ENCODE measurements around the gene AP3D1. TPM values are rescaled to one million over a fixed set of nuclear protein-coding genes. Genes with fewer than 3 reads are reported as not detected.
"Not testable (repeated sequence)": the region's sequence is repeated elsewhere in the genome, so short reads cannot be mapped to it uniquely, and the experiment has no call there.

Gene AP3D1
- total RNA-seq, 1 donor from 2014 or later: 109 TPM

DNA sequence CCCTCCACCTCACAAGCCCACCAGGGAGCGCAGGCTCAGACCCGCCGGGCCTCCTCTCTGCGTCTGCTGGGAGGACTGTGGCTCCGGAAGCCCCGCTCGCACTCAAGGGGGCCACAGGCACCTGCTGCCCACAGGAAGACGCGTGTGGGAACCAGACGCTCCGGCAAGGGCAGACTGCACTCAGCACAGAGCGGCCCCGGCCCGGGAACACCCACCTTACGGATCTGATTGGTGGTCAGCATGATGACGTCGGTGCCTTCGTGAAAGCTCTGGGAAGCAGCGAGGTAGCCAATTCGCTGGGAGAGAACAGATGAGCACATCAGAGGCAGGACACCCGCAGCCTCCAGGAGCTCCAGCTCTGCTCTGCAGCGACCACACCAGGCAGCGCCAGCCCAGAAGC lies 14.6 kb downstream of the AP3D1 start:
- H3K4me3 ChIP-seq: no peak overlapping the region
- H3K27me3 ChIP-seq: no peaks in the 10 kb centered on the region
- peaks cover 66% of the 10 kb centered on the region for H3K36me3 ChIP-seq
- TF ChIP-seq, protein P1, sequence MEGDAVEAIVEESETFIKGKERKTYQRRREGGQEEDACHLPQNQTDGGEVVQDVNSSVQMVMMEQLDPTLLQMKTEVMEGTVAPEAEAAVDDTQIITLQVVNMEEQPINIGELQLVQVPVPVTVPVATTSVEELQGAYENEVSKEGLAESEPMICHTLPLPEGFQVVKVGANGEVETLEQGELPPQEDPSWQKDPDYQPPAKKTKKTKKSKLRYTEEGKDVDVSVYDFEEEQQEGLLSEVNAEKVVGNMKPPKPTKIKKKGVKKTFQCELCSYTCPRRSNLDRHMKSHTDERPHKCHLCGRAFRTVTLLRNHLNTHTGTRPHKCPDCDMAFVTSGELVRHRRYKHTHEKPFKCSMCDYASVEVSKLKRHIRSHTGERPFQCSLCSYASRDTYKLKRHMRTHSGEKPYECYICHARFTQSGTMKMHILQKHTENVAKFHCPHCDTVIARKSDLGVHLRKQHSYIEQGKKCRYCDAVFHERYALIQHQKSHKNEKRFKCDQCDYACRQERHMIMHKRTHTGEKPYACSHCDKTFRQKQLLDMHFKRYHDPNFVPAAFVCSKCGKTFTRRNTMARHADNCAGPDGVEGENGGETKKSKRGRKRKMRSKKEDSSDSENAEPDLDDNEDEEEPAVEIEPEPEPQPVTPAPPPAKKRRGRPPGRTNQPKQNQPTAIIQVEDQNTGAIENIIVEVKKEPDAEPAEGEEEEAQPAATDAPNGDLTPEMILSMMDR (IDR thresholded peaks at IDR 0.05): no peak
- no peaks in the 10 kb centered on the region for H3K4me1 ChIP-seq
- DNase-seq (no peak), ATAC-seq (no peak)
- H3K27ac ChIP-seq: no peak overlapping the region
- H3K9me3 ChIP-seq: no peaks in the 10 kb centered on the region
- intact Hi-C loops (cut with DNase I): no loop called here

- intact Hi-C loops (cut with DNase I): no loop called here
- no peak overlapping the region for H3K27ac ChIP-seq
- peaks cover 71% of the 10 kb centered on the region for H3K36me3 ChIP-seq
Measured at GRCh38 chr19:2135474-2136402, 15.6 kb downstream of the AP3D1 start.

GRCh38 chr19:2132731-2133490 lies 18.5 kb downstream of the AP3D1 start:
- ATAC-seq: no peak
- no peaks in the 10 kb centered on the region for H3K9me3 ChIP-seq

More at GRCh38 chr19:2135474-2136402, 15.6 kb downstream of the AP3D1 start:
- TF ChIP-seq, protein P1 (IDR thresholded peaks at IDR 0.05): no peak
- ATAC-seq (peak; percentile 18), DNase-seq (no peak)
- H3K27me3 ChIP-seq: no peaks in the 10 kb centered on the region
- no peaks in the 10 kb centered on the region for H3K4me1 ChIP-seq
- H3K4me3 ChIP-seq: no peak overlapping the region
- H3K9me3 ChIP-seq: no peaks in the 10 kb centered on the region

DNA sequence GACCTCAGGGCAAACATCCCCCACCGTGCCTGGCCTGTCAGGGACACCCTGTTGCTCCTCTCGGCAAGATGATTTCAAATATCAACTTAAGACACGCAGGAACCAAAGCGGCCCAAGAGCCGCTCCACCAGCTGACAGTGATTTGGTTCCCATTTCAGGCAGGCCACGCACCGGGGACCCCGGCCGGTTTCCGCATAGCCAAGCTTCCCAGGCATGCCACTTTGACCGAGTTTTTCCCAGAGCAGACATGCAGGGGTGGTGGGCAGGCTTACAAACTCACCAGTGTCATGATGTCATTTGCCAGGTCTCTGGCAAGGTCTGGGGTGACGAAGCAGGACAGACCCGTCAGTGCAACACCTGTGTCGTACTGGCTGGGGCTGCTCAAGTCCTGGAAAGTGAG lies 19.2 kb downstream of the AP3D1 start:
- ATAC-seq: no peak
- no peaks in the 10 kb centered on the region for H3K4me1 ChIP-seq
- TF ChIP-seq, protein P1 (IDR thresholded peaks at IDR 0.05): no peak
- no peak overlapping the region for H3K4me3 ChIP-seq
- intact Hi-C loops (cut with DNase I): no loop called here
- no peak for DNase-seq
- H3K27ac ChIP-seq: no peak overlapping the region
- no peaks in the 10 kb centered on the region for H3K27me3 ChIP-seq
- H3K9me3 ChIP-seq: no peaks in the 10 kb centered on the region
- peaks cover 69% of the 10 kb centered on the region for H3K36me3 ChIP-seq

More at GRCh38 chr19:2132731-2133490, 18.5 kb downstream of the AP3D1 start:
- intact Hi-C loops (cut with DNase I): no loop called here
- H3K27ac ChIP-seq: no peak overlapping the region
- H3K4me1 ChIP-seq: no peaks in the 10 kb centered on the region
- H3K27me3 ChIP-seq: no peaks in the 10 kb centered on the region
- peaks cover 70% of the 10 kb centered on the region for H3K36me3 ChIP-seq
- TF ChIP-seq, protein P1 (IDR thresholded peaks at IDR 0.05): no peak
- no peak for DNase-seq
- H3K4me3 ChIP-seq: no peak overlapping the region

DNA sequence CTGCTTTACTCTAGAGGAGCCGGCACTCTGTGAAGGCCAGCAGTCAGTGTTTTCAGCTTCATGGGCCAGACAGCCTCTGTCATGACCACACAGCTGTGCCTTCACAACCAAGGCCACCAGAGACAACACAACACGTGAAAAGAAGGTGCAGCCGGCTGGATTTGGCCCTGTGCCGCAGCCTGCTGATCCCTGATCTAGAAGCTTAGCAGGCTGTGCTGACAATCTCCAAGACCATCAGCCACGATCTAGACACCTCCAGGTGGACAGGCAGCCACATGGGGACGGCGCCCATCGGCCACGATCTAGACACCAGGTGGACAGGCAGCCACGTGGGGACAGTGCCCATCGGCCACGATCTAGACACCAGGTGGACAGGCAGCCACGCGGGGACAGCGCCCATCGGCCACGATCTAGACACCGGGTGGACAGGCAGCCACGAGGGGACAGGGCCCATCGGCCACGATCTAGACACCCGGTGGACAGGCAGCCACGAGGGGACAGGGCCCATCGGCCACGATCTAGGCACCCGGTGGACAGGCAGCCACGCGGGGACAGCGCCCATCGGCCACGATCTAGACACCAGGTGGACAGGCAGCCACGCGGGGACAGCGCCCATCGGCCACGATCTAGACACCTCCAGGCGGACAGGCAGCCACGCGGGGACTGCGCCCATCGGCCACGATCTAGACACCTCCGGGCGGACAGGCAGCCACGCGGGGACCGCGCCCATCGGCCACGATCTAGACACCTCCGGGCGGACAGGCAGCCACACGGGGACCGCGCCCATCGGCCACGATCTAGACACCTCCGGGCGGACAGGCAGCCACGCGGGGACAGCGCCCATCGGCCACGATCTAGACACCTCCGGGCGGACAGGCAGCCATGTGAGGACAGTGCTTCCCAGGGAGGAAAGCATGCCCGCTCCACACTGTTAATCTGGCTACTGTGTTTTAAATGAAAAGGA lies 20.1 kb downstream of the AP3D1 start:
- H3K4me3 ChIP-seq; H3K27ac ChIP-seq; DNase-seq; intact Hi-C loops (cut with DNase I); H3K4me1 ChIP-seq; H3K9me3 ChIP-seq; H3K27me3 ChIP-seq; ATAC-seq: not testable (repeated sequence)
- peaks cover 68% of the 10 kb centered on the region for H3K36me3 ChIP-seq

Data from upper lobe of right lung (tissue), 1 donor.